Measurements from ENCODE around the gene TBCD. TPM values are rescaled to one million over a fixed set of nuclear protein-coding genes. Genes with fewer than 3 reads are reported as not detected.

Gene TBCD
- total RNA-seq, 1 donor from 2014 or later, result 49.9 TPM

- Mint-ChIP-seq H3K27ac (no peak overlapping the region), H3K36me3 (ENCODE audit: low read depth) (peaks cover 18% of the 10 kb centered on the region), H3K4me1 (no peaks in the 10 kb centered on the region), H3K9me3 (peaks cover 18% of the 10 kb centered on the region), H3K27me3 (no peaks in the 10 kb centered on the region), H3K4me3 (no peak overlapping the region)
- TF ChIP-seq CTCF (IDR thresholded peaks at IDR 0.05), result no peak
- CTCF ChIA-PET, result no interaction called here
- intact Hi-C loops (cut with micrococcal nuclease), result no loop called here
- ATAC-seq (ENCODE audit: low read depth) (no peak), DNase-seq (no peak)
- POLR2A ChIA-PET, result no interaction called here
Measured at GRCh38 chr17:82957469-82957795, 205.6 kb downstream of the TBCD start.

GRCh38 chr17:82957961-82958561, 206.2 kb downstream of the TBCD start:
- Mint-ChIP-seq H3K9me3 (peaks cover 11% of the 10 kb centered on the region), H3K4me3 (no peak overlapping the region), H3K27ac (no peak overlapping the region), H3K4me1 (peaks cover under 1% of the 10 kb centered on the region), H3K36me3 (ENCODE audit: low read depth) (peaks cover 12% of the 10 kb centered on the region), H3K27me3 (no peaks in the 10 kb centered on the region)
- intact Hi-C loops (cut with micrococcal nuclease), result no loop called here
- POLR2A ChIA-PET, result no interaction called here
- no peak for ATAC-seq (ENCODE audit: low read depth)
- DNase-seq, result no peak
- CTCF ChIA-PET, result no interaction called here
- no peak for TF ChIP-seq CTCF (IDR thresholded peaks at IDR 0.05)

GRCh38 chr17:82959242-82959930, 207.5 kb downstream of the TBCD start:
- no peak for TF ChIP-seq CTCF (IDR thresholded peaks at IDR 0.05)
- intact Hi-C loops (cut with micrococcal nuclease), result no loop called here
- ChIA-PET POLR2A (no interaction called here), CTCF (interaction anchor here (0.9 kb wide), 1 partner anchor 177 kb away, joined by 3 read pairs; no protein-coding TSS in a partner anchor)
- H3K4me1 Mint-ChIP-seq, result peaks cover 7% of the 10 kb centered on the region
- no peak overlapping the region for H3K27ac Mint-ChIP-seq
- no peak overlapping the region for H3K4me3 Mint-ChIP-seq
- DNase-seq (no peak), ATAC-seq (ENCODE audit: low read depth) (no peak)
- H3K36me3 Mint-ChIP-seq (ENCODE audit: low read depth), result peaks cover 9% of the 10 kb centered on the region
- H3K9me3 Mint-ChIP-seq, result peaks cover 10% of the 10 kb centered on the region
- no peaks in the 10 kb centered on the region for H3K27me3 Mint-ChIP-seq

- TF ChIP-seq CTCF (IDR thresholded peaks at IDR 0.05), result no peak
- peak; percentile 0 for DNase-seq
- intact Hi-C loops (cut with micrococcal nuclease), result loop anchor here (10.0 kb wide), 1 partner anchor 85 kb away; no protein-coding TSS in a partner anchor
- Mint-ChIP-seq H3K4me3 (no peak overlapping the region), H3K27me3 (no peaks in the 10 kb centered on the region), H3K27ac (no peak overlapping the region), H3K9me3 (peaks cover 7% of the 10 kb centered on the region), H3K36me3 (ENCODE audit: low read depth) (peaks cover 6% of the 10 kb centered on the region), H3K4me1 (peaks cover 7% of the 10 kb centered on the region)
- POLR2A ChIA-PET, result no interaction called here
- no peak for ATAC-seq (ENCODE audit: low read depth)
- CTCF ChIA-PET, result interaction anchor here (0.9 kb wide), 1 partner anchor 178 kb away, joined by 3 read pairs; no protein-coding TSS in a partner anchor
Measured at GRCh38 chr17:82959990-82960418, 208.1 kb downstream of the TBCD start.

GRCh38 chr17:82960419-82961271, 208.8 kb downstream of the TBCD start:
- intact Hi-C loops (cut with micrococcal nuclease), result loop anchor here (10.0 kb wide), 1 partner anchor 86 kb away; no protein-coding TSS in a partner anchor
- TF ChIP-seq CTCF (IDR thresholded peaks at IDR 0.05), result no peak

More at GRCh38 chr17:82960419-82961271, 208.8 kb downstream of the TBCD start:
- Mint-ChIP-seq H3K27ac (no peak overlapping the region), H3K4me1 (peaks cover 7% of the 10 kb centered on the region), H3K9me3 (peaks cover under 1% of the 10 kb centered on the region), H3K36me3 (ENCODE audit: low read depth) (peaks cover under 1% of the 10 kb centered on the region), H3K4me3 (no peak overlapping the region), H3K27me3 (no peaks in the 10 kb centered on the region)
- ATAC-seq (ENCODE audit: low read depth) (no peak), DNase-seq (no peak)
- POLR2A ChIA-PET, result no interaction called here
- CTCF ChIA-PET, result interaction anchor here (0.9 kb wide), 1 partner anchor 179 kb away, joined by 3 read pairs; no protein-coding TSS in a partner anchor

Measured in activated B cell treated with CpG ODN at 0.5 μM for 24 hours (primary cell).